Glutamatergic neuron (in vitro differentiated cells): ENCODE results near the gene ATOH1. TPM values are rescaled to one million over a fixed set of nuclear protein-coding genes. Genes with fewer than 3 reads are reported as not detected.
A peak's percentile ranks its signal among the peaks of the same experiment; 100 is the strongest.

ENCODE experiments used
- DNase-seq: peaks from one replicate; pipeline ENCODE4 v3.0.0; 2022
- H3K27ac Mint-ChIP-seq: one replicate; pipeline ENCODE4 v1.8.0; 2020; ENCODE audit warnings: mild to moderate bottlenecking, mixed read lengths, inconsistent platforms; ENCODE audit not compliant: unreplicated experiment
- H3K27me3 Mint-ChIP-seq: one replicate; pipeline ENCODE4 v1.8.0; 2020; ENCODE audit warnings: mild to moderate bottlenecking, moderate library complexity, mixed read lengths, inconsistent platforms; ENCODE audit not compliant: unreplicated experiment
- H3K36me3 Mint-ChIP-seq: one replicate; pipeline ENCODE4 v1.8.0; 2020; ENCODE audit warnings: mild to moderate bottlenecking, mixed read lengths, inconsistent platforms; ENCODE audit not compliant: unreplicated experiment
- H3K4me1 Mint-ChIP-seq: one replicate; pipeline ENCODE4 v1.8.0; 2020; ENCODE audit warnings: mild to moderate bottlenecking, low read depth, mixed read lengths, inconsistent platforms; ENCODE audit not compliant: unreplicated experiment
- H3K4me3 Mint-ChIP-seq: one replicate; pipeline ENCODE4 v1.8.0; 2020; ENCODE audit warnings: mild to moderate bottlenecking, mixed read lengths, inconsistent platforms; ENCODE audit not compliant: unreplicated experiment
- H3K9me3 Mint-ChIP-seq: one replicate; pipeline ENCODE4 v1.8.0; 2020; ENCODE audit warnings: mild to moderate bottlenecking, moderate library complexity, mixed read lengths, inconsistent platforms; ENCODE audit not compliant: unreplicated experiment
- total RNA-seq: library from RNA; stranded (reverse); fragmentation: NEBNext Ultra II Directional; extraction: Animal tissue kit (Norgen Biotek cat#: 25700); gene quantifications from one replicate; pipeline ENCODE4 v1.2.1, GENCODE V29; 2021; ENCODE audit not compliant: unreplicated experiment
- TF ChIP-seq, protein P1 (sequence below): fragments of 200-600 bp; sonication (generic); IDR thresholded peaks from one replicate; pipeline ENCODE4 v1.5.0; 2021; ENCODE audit not compliant: partially characterized antibody, unreplicated experiment

Gene ATOH1
- total RNA-seq, 1 donor from 2014 or later = not detected

DNA sequence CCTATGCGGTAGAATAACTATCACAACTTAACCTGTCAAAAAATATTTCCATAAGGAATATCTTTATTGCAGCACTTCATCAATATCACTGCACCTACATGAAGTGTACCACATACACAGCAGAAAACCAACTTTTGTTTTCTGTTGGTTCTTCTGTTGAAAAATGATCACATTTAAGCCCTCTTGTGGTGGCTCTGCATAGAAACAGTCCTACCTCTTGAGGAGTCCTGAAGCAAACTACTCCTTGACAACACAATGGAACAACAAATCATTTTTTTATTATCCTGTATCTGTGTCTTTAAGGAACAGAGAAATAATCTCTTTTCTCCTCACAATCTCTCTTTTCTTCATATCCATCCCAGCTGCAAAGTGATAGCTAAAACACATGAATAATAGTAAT is 39.8 kb upstream of the ATOH1 start:
- H3K4me1 Mint-ChIP-seq = no peaks in the 10 kb centered on the region
- H3K36me3 Mint-ChIP-seq = no peaks in the 10 kb centered on the region
- peaks cover 2% of the 10 kb centered on the region for H3K9me3 Mint-ChIP-seq
- H3K27me3 Mint-ChIP-seq = no peaks in the 10 kb centered on the region
- no peak overlapping the region for H3K27ac Mint-ChIP-seq
- TF ChIP-seq, protein P1, sequence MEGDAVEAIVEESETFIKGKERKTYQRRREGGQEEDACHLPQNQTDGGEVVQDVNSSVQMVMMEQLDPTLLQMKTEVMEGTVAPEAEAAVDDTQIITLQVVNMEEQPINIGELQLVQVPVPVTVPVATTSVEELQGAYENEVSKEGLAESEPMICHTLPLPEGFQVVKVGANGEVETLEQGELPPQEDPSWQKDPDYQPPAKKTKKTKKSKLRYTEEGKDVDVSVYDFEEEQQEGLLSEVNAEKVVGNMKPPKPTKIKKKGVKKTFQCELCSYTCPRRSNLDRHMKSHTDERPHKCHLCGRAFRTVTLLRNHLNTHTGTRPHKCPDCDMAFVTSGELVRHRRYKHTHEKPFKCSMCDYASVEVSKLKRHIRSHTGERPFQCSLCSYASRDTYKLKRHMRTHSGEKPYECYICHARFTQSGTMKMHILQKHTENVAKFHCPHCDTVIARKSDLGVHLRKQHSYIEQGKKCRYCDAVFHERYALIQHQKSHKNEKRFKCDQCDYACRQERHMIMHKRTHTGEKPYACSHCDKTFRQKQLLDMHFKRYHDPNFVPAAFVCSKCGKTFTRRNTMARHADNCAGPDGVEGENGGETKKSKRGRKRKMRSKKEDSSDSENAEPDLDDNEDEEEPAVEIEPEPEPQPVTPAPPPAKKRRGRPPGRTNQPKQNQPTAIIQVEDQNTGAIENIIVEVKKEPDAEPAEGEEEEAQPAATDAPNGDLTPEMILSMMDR = peak; percentile 70
- no peak for DNase-seq
- H3K4me3 Mint-ChIP-seq = no peak overlapping the region

DNA sequence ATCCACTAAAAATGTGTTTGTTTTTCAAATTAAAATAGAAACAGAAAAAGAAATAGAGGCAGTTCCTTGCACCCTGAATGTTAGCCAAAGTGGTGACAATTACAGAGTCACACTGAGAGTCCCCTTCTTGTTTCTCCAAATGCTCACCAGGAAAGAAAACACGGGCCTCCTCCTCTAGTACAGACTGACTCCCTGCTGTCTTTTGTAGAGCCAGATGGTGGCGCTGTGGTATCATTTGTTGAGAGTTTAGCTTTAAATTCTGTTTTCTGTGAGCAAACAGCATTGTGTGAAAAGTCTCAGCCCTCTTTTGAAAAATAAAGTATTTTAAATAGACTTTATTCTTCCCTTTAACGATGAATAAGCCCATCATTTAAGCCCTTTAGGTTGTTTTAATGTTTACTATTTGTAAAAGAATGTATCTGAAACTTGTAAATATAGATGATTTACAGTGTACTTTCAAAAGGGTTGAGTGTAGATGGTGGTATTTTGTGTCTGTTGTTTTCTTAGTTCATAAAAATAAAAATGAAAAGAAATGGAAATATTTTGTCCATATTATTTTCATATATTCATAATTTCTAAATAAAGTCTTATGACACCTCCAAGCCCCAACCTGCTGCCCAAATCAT is 36.9 kb upstream of the ATOH1 start:
- Mint-ChIP-seq H3K27ac (no peak overlapping the region), H3K4me1 (no peaks in the 10 kb centered on the region), H3K9me3 (peaks cover 4% of the 10 kb centered on the region), H3K4me3 (no peak overlapping the region), H3K27me3 (no peaks in the 10 kb centered on the region), H3K36me3 (no peaks in the 10 kb centered on the region)
- TF ChIP-seq, protein P1 = peak; percentile 89
- peak; percentile 71 for DNase-seq

DNA sequence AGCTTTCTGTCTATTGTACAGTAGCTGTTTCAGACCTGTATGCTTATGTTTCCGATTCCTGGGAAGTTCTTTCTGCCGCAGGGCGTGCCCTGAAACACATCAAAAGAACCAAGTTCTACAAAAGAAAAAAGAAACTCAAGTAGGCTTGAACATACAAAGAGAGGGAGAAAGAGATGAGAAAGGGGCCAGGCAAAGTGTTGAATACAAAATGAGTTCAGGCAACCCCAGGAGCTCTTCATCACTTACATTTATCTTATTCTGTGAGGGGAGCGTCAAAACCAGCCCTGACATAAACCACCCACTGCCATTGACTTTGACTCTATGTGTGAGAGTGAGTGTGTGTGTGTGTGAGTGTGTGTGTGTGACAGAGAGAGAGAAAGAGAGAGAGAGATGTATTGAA is 26.5 kb upstream of the ATOH1 start:
- no peaks in the 10 kb centered on the region for H3K9me3 Mint-ChIP-seq
- no peak overlapping the region for H3K27ac Mint-ChIP-seq
- TF ChIP-seq, protein P1 = no peak
- no peak for DNase-seq
- no peaks in the 10 kb centered on the region for H3K4me1 Mint-ChIP-seq
- H3K4me3 Mint-ChIP-seq = no peak overlapping the region
- H3K27me3 Mint-ChIP-seq = no peaks in the 10 kb centered on the region
- H3K36me3 Mint-ChIP-seq = no peaks in the 10 kb centered on the region

DNA sequence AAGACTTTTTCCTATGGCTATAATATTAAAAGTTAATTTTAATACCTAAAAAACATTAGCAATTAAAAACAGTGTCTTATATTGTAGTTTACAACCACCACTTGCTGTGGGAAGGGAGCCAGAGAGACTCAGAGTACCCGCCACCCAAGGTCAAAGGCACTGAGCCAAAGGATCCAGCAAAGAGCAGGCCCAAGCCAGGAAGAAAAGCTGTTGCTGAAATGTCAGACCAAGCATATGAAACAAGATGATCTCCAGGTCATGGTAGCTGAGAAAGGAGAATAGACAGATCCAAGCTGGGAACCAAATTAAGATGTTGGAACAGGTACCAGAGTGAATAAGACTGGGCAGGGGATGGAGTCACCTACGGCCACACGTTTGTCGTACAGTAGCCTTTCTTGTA is 18.8 kb upstream of the ATOH1 start:
- H3K27ac Mint-ChIP-seq = no peak overlapping the region
- TF ChIP-seq, protein P1 = no peak
- H3K4me3 Mint-ChIP-seq = no peak overlapping the region
- no peak for DNase-seq
- H3K27me3 Mint-ChIP-seq = peaks cover 2% of the 10 kb centered on the region
- no peaks in the 10 kb centered on the region for H3K4me1 Mint-ChIP-seq
- H3K9me3 Mint-ChIP-seq = no peaks in the 10 kb centered on the region
- H3K36me3 Mint-ChIP-seq = no peaks in the 10 kb centered on the region

DNA sequence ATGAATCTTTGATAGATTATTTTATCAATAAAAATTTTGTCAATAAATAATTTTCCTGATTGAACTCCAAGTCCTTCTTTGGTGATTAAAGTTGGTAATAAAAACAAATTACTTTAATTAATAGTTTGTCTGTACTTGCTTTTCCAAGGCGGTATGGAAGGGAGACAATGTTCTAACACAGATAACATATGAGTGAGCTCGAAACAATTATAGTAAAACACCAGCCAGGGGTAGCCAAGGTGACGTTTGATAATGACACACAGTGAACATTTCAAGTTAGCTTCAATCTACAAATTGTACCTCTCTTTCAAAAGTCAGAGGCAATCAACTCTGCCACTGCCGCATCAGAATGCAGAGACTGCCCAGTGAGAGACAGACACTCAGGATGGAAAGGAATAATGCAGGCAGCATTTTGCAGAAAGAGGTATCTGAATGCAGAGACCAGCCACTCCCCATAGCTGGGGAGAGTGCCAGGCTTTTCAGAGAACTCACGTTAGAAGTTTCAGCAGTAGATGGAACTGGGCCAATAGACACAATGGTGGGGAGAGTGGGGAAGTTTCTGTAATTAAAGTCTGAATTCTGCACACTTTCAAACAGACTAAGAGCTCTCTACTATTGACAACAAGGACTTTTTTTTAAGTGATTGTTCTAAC is 18.1 kb upstream of the ATOH1 start:
- peaks cover 2% of the 10 kb centered on the region for H3K27me3 Mint-ChIP-seq
- no peaks in the 10 kb centered on the region for H3K36me3 Mint-ChIP-seq
- no peak overlapping the region for H3K4me3 Mint-ChIP-seq
- H3K4me1 Mint-ChIP-seq = no peaks in the 10 kb centered on the region
- TF ChIP-seq, protein P1 = no peak
- no peaks in the 10 kb centered on the region for H3K9me3 Mint-ChIP-seq
- no peak for DNase-seq
- H3K27ac Mint-ChIP-seq = no peak overlapping the region
